HCT116 (cell line): ENCODE data around the gene GALK1.

Experiments
- EZH2 ChIP-seq: fragments of 200-600 bp; sonication (generic); IDR thresholded peaks from 2 replicates; pipeline ENCODE4 v1.6.1; 2017; ENCODE audit warnings: antibody characterized with exemption, mixed run types
- POLR2AphosphoS5 ChIP-seq: IDR thresholded peaks from 2 replicates; pipeline ENCODE4 v1.6.1; 2011; ENCODE audit warnings: mild to moderate bottlenecking, low read depth, low read length, moderate library complexity
- ZNF274 ChIP-seq: fragments of 200-500 bp; sonication (Bioruptor generic); IDR thresholded peaks from 2 replicates; pipeline ENCODE4 v1.6.1; 2014; ENCODE audit warnings: mild to moderate bottlenecking, low read depth, low read length, inconsistent platforms
- TF ChIP-seq, protein P1 (sequence below), 3 experiments: fragments of 200-600 bp in 1 of 3; sonication (generic) in 1 of 3; IDR thresholded peaks in 2 of 3; conservative IDR thresholded peaks in 1 of 3; 2 replicates each; pipeline ENCODE4 v1.5.1; 2012 to 2017; ENCODE audit warnings: low read depth in 2 of 3, low read length in 2 of 3, antibody characterized with exemption in 1 of 3, borderline replicate concordance in 1 of 3, control low read depth in 1 of 3, mild to moderate bottlenecking in 1 of 3, mixed read lengths in 1 of 3, mixed run types in 1 of 3, moderate library complexity in 1 of 3; ENCODE audit not compliant: insufficient read depth in 1 of 3

GRCh38 chr17:75777296-75777922 lies 12.4 kb upstream of the GALK1 start:
- TF ChIP-seq, protein P1, sequence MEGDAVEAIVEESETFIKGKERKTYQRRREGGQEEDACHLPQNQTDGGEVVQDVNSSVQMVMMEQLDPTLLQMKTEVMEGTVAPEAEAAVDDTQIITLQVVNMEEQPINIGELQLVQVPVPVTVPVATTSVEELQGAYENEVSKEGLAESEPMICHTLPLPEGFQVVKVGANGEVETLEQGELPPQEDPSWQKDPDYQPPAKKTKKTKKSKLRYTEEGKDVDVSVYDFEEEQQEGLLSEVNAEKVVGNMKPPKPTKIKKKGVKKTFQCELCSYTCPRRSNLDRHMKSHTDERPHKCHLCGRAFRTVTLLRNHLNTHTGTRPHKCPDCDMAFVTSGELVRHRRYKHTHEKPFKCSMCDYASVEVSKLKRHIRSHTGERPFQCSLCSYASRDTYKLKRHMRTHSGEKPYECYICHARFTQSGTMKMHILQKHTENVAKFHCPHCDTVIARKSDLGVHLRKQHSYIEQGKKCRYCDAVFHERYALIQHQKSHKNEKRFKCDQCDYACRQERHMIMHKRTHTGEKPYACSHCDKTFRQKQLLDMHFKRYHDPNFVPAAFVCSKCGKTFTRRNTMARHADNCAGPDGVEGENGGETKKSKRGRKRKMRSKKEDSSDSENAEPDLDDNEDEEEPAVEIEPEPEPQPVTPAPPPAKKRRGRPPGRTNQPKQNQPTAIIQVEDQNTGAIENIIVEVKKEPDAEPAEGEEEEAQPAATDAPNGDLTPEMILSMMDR (IDR thresholded peaks at IDR 0.05 in 2 of 3, conservative IDR thresholded peaks at IDR 0.05 in 1 of 3; ENCODE audit: borderline replicate concordance in 1 of 3, insufficient read depth in 1 of 3, low read depth in 2 of 3, low read length in 2 of 3): no peak
- TF ChIP-seq POLR2AphosphoS5 (no peak; the same call in 1 of the 2 replicates), EZH2 (no peak), ZNF274 (no peak)
